Fibroblast of lung (primary cell): Measurements from ENCODE around the gene SMG7. TPM values are rescaled to one million over a fixed set of nuclear protein-coding genes. Genes with fewer than 3 reads are reported as not detected.

Experiments
- DNase-seq, 2 donors: peaks; one replicate each; pipeline versions ENCODE4 v3.0.0 to v3.0.0-alpha.2; 2010; ENCODE audit warnings: low read depth in 2 of 2
- H2AFZ ChIP-seq: 2 replicates; pipeline ENCODE4 v1.5.1; 2012; ENCODE audit warnings: low read length, control low read depth, inconsistent platforms
- H3K27ac ChIP-seq: 2 replicates; pipeline ENCODE4 v1.5.1; 2011; ENCODE audit warnings: low read length, control low read depth; ENCODE audit not compliant: insufficient read depth
- H3K27me3 ChIP-seq: 2 replicates; pipeline ENCODE4 v1.5.1; 2011; ENCODE audit warnings: mild to moderate bottlenecking, low read length; ENCODE audit not compliant: control insufficient read depth, insufficient read depth
- H3K36me3 ChIP-seq: 2 replicates; pipeline ENCODE4 v1.5.1; 2011; ENCODE audit warnings: low read length; ENCODE audit not compliant: control insufficient read depth, insufficient read depth
- H3K4me1 ChIP-seq: 2 replicates; pipeline ENCODE4 v1.5.1; 2011; ENCODE audit warnings: low read length; ENCODE audit not compliant: control insufficient read depth, insufficient read depth; ENCODE audit errors: extremely low read depth
- H3K4me2 ChIP-seq: 2 replicates; pipeline ENCODE4 v1.5.1; 2011; ENCODE audit warnings: low read length, control low read depth; ENCODE audit not compliant: insufficient read depth; ENCODE audit errors: extremely low read depth
- H3K4me3 ChIP-seq, 4 experiments: fragments of 200-600 bp in 1 of 4; sonication (generic) in 1 of 4; replicated peaks in 1 of 4; 2 replicates each; pipeline ENCODE4 v1.5.1; 2011 to 2016; ENCODE audit warnings: low read length in 4 of 4, low read depth in 3 of 4, mild to moderate bottlenecking in 3 of 4, control low read depth in 2 of 4, inconsistent platforms in 1 of 4, mixed read lengths in 1 of 4; ENCODE audit not compliant: insufficient read depth in 1 of 4; ENCODE audit errors: control extremely low read depth in 1 of 4
- H3K79me2 ChIP-seq: 2 replicates; pipeline ENCODE4 v1.5.1; 2012; ENCODE audit warnings: mild to moderate bottlenecking, low read length, inconsistent platforms; ENCODE audit not compliant: control insufficient read depth, insufficient read depth
- H3K9ac ChIP-seq: 2 replicates; pipeline ENCODE4 v1.5.1; 2011; ENCODE audit warnings: mild to moderate bottlenecking, low read length, control low read depth; ENCODE audit not compliant: insufficient read depth
- H3K9me3 ChIP-seq: 2 replicates; pipeline ENCODE4 v1.5.1; 2012; ENCODE audit warnings: low read depth, low read length; ENCODE audit not compliant: control insufficient read depth, insufficient read depth
- H4K20me1 ChIP-seq: 2 replicates; pipeline ENCODE4 v1.5.1; 2011; ENCODE audit warnings: low read length; ENCODE audit not compliant: control insufficient read depth, insufficient read depth; ENCODE audit errors: extremely low read depth
- CTCF ChIP-seq, 2 donors: IDR thresholded peaks in 1 of 2; conservative IDR thresholded peaks in 1 of 2; 1 replicate in 1 of 2; 2 replicates in 1 of 2; pipeline ENCODE4 v1.5.1; 2011 to 2012; ENCODE audit warnings: low read length in 2 of 2, control low read depth in 1 of 2, inconsistent platforms in 1 of 2, low read depth in 1 of 2, mild to moderate bottlenecking in 1 of 2
- EZH2 ChIP-seq: IDR thresholded peaks from 2 replicates; pipeline ENCODE4 v1.5.1; 2012; ENCODE audit warnings: low read length, control low read depth, mild to moderate bottlenecking; ENCODE audit errors: missing control alignments
- polyA plus RNA-seq, 2 donors: library from polyadenylated mRNA; depleted of rRNA in 1 of 2; stranded (reverse) in 1 of 2; unstranded in 1 of 2; fragments of >200 nt; gene quantifications; 2 replicates each; pipeline ENCODE4 v1.2.1, GENCODE V29; 2011 to 2012; ENCODE audit warnings: missing spikeins in 1 of 2
- total RNA-seq: library from RNA; depleted of rRNA; stranded (reverse); fragments of >200 nt; gene quantifications from 2 replicates; pipeline ENCODE4 v1.2.1, GENCODE V29; 2014

The SMG7 gene
- total and polyA plus RNA-seq, 2 donors (not counting 1 experiment from before 2014, with no cell fraction given), result 23.1 to 30.7 TPM

DNA sequence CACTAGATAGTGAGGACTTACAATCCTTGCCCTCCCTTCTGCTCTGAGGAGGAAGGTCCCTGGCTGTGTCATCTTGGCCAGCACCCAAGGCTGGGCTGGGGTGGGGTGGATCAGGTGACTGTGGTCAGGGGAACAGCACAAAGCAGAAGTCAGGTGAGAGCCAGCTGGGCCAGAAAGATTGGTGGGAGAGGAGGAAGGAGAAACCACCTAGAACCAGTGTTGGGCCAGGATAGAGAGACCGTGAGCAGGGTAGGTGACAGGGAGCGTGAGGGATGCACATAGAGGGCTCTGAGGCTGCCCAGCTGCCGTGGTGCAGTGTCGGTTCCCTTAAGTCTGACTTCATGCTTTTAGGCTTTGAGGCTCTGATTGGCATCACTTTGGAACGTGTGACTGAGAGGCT lies 95.3 kb downstream of the SMG7 start:
- TF ChIP-seq CTCF (conservative IDR thresholded peaks at IDR 0.05 in 1 of 2, IDR thresholded peaks at IDR 0.05 in 1 of 2; ENCODE audit: low read depth in 1 of 2, low read length in 2 of 2) (no peak), EZH2 (no peak)
- DNase-seq, result peak; percentile 18 to 56
- no peak overlapping the region for H2AFZ ChIP-seq
- no peak overlapping the region for H3K27ac ChIP-seq
- no peak overlapping the region for H3K9ac ChIP-seq
- H4K20me1 ChIP-seq, result no peaks in the 10 kb centered on the region
- no peaks in the 10 kb centered on the region for H3K79me2 ChIP-seq
- peaks cover 8% of the 10 kb centered on the region for H3K4me1 ChIP-seq
- no peak overlapping the region for H3K4me2 ChIP-seq
- no peaks in the 10 kb centered on the region for H3K9me3 ChIP-seq
- no peaks in the 10 kb centered on the region for H3K36me3 ChIP-seq
- H3K4me3 ChIP-seq, result no peak overlapping the region
- H3K27me3 ChIP-seq, result no peaks in the 10 kb centered on the region

DNA sequence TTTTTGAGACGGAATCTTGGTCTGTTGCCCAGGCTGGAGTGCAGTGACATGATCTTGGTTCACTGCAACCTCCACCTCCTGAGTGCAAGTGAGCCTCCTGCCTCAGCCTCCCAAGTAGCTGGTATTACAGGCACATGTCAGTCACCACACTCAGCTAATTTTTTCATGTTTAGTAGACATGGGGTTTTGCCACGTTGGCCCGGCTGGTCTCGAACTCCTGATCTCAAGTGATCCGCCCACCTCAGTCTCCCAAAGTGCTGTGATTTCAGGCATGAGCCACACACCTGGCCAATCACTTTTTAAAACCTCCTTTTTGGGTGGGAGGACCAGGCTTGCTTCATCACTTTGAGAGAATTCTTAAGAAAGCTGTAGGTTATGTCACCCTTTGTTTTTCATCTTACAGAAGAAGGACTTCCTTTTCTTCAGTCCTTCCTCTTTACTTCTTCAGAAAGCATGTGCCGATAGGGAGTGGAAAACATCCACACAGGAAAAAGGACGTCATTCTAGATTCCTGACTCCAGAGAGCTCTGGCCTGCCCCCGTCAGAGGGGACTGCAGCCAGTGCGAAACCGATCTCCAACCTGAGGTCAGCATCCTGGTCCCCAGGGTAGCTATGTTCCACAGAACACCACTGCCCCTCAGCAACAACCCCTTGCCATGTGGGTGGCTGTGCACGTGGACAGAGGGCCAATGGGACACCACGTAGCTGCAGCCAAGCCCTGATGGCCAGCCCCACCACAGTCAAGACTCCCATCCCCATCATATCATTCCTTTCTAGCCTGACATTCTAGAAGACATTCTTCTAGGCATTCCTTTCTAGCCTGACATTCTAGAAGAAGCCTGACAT lies 96.1 kb downstream of the SMG7 start:
- no peak overlapping the region for H2AFZ ChIP-seq
- no peak overlapping the region for H3K9ac ChIP-seq
- peak in 1 of 2 donors; percentile 50 for DNase-seq

DNA sequence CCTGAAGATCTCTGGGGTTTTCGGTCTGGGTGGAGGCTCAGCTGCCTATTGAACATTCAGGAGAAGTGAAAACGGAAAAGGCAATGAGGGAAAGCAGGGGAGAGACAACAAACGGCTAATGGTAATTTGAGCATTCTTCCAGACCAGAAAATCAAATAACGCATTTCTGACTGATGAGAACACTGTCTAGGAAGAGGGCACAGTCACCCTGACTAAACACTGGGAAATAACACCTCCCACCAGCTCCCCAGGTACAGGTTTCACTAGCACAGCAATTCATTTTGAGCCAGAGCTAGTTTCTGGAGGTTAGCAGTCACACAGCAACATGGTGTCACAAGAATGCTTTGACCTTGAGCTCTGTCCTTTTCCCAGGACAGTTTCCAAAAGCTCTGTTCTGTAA lies 96.8 kb downstream of the SMG7 start:
- TF ChIP-seq CTCF (conservative IDR thresholded peaks at IDR 0.05 in 1 of 2, IDR thresholded peaks at IDR 0.05 in 1 of 2; ENCODE audit: low read depth in 1 of 2, low read length in 2 of 2) (no peak), EZH2 (no peak)
- no peaks in the 10 kb centered on the region for H3K27me3 ChIP-seq
- no peaks in the 10 kb centered on the region for H4K20me1 ChIP-seq
- no peak overlapping the region for H3K4me3 ChIP-seq
- no peaks in the 10 kb centered on the region for H3K79me2 ChIP-seq
- no peaks in the 10 kb centered on the region for H3K9me3 ChIP-seq
- no peaks in the 10 kb centered on the region for H3K36me3 ChIP-seq
- H3K4me1 ChIP-seq, result peaks cover 8% of the 10 kb centered on the region
- H3K9ac ChIP-seq, result no peak overlapping the region
- no peak overlapping the region for H3K27ac ChIP-seq
- H3K4me2 ChIP-seq, result no peak overlapping the region
- H2AFZ ChIP-seq, result no peak overlapping the region
- peak in 1 of 2 donors; percentile 75 for DNase-seq

More for the DNA sequence above, 96.1 kb downstream of the SMG7 start:
- H3K36me3 ChIP-seq, result no peaks in the 10 kb centered on the region
- H3K79me2 ChIP-seq, result no peaks in the 10 kb centered on the region
- no peak overlapping the region for H3K4me2 ChIP-seq
- H4K20me1 ChIP-seq, result no peaks in the 10 kb centered on the region
- no peak overlapping the region for H3K4me3 ChIP-seq
- no peak overlapping the region for H3K27ac ChIP-seq
- H3K9me3 ChIP-seq, result no peaks in the 10 kb centered on the region
- TF ChIP-seq EZH2 (no peak), CTCF (conservative IDR thresholded peaks at IDR 0.05 in 1 of 2, IDR thresholded peaks at IDR 0.05 in 1 of 2; ENCODE audit: low read depth in 1 of 2, low read length in 2 of 2) (no peak)
- H3K27me3 ChIP-seq, result no peaks in the 10 kb centered on the region
- peaks cover 8% of the 10 kb centered on the region for H3K4me1 ChIP-seq
